A549 (cell line): ENCODE results near the gene CARMIL1.

Experiments used
- CBX2 ChIP-seq: fragments of 200-600 bp; sonication (generic); IDR thresholded peaks from 2 replicates; pipeline ENCODE4 v1.6.1; 2016; ENCODE audit warnings: low read depth, mild to moderate bottlenecking, borderline replicate concordance
- CTCF ChIP-seq: fragments of >200 bp; sonication (Bioruptor Twin); formaldehyde crosslinking; IDR thresholded peaks from 3 replicates; pipeline ENCODE4 v1.5.1; 2016
- EP300 ChIP-seq, 2 experiments: fragments of >200 bp; sonication (Bioruptor Twin); formaldehyde crosslinking; IDR thresholded peaks; 2 replicates in 1 of 2; 3 replicates in 1 of 2; pipeline ENCODE4 v1.6.1; 2016 to 2017
- ESRRA ChIP-seq: fragments of 150-350 bp; IDR thresholded peaks from 2 replicates; pipeline ENCODE4 v1.6.1; 2014; ENCODE audit warnings: mild to moderate bottlenecking, low read length, borderline replicate concordance
- HDAC2 ChIP-seq: fragments of 200-600 bp; sonication (generic); IDR thresholded peaks from 2 replicates; pipeline ENCODE4 v1.6.1; 2016
- JUNB ChIP-seq: fragments of >200 bp; sonication (Bioruptor Twin); formaldehyde crosslinking; IDR thresholded peaks from 2 replicates; pipeline ENCODE4 v1.6.1; 2016
- POLR2A ChIP-seq: IDR thresholded peaks from 2 replicates; pipeline ENCODE4 v1.6.1; 2012; ENCODE audit warnings: mild to moderate bottlenecking, low read length
- RAD21 ChIP-seq, 2 experiments: fragments of >200 bp in 1 of 2; sonication (Bioruptor Twin) in 1 of 2; formaldehyde crosslinking in 1 of 2; IDR thresholded peaks in 1 of 2; conservative IDR thresholded peaks in 1 of 2; 2 replicates in 1 of 2; 3 replicates in 1 of 2; pipeline ENCODE4 v1.6.1; 2012 to 2018; ENCODE audit warnings: inconsistent platforms in 1 of 2
- SMC3 ChIP-seq: fragments of >200 bp; sonication (Bioruptor Twin); formaldehyde crosslinking; IDR thresholded peaks from 3 replicates; pipeline ENCODE4 v1.6.1; 2018; ENCODE audit warnings: inconsistent platforms
- ZFP36 ChIP-seq: fragments of 450-650 bp; IDR thresholded peaks from 2 replicates; pipeline ENCODE4 v1.6.1; 2014; ENCODE audit warnings: borderline replicate concordance; ENCODE audit not compliant: partially characterized antibody
- TF ChIP-seq, protein P1 (sequence below): fragments of 450-650 bp; IDR thresholded peaks from 2 replicates; pipeline ENCODE4 v1.6.1; 2014; ENCODE audit warnings: antibody characterized with exemption

- TF ChIP-seq JUNB (no peak), RAD21 (conservative IDR thresholded peaks at IDR 0.05 in 1 of 2, IDR thresholded peaks at IDR 0.05 in 1 of 2) (no peak), POLR2A (no peak), CTCF (no peak), EP300 (IDR thresholded peaks at IDR 0.05) (no peak), ZFP36 (no peak), ESRRA (no peak), HDAC2 (no peak), SMC3 (no peak), CBX2 (no peak)
- TF ChIP-seq, protein P1, sequence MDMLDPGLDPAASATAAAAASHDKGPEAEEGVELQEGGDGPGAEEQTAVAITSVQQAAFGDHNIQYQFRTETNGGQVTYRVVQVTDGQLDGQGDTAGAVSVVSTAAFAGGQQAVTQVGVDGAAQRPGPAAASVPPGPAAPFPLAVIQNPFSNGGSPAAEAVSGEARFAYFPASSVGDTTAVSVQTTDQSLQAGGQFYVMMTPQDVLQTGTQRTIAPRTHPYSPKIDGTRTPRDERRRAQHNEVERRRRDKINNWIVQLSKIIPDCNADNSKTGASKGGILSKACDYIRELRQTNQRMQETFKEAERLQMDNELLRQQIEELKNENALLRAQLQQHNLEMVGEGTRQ = no peak
Observed at GRCh38 chr6:25537349-25538018, 258.3 kb downstream of the CARMIL1 start.
